NCI-H82 treated with DMSO at 0.1 percent for 48 hours (cell line): ENCODE measurements around the gene FBXO46.
"Not testable (repeated sequence)": the region's sequence is repeated elsewhere in the genome, so short reads cannot be mapped to it uniquely, and the experiment has no call there.

Experiments
- DNase-seq: peaks from one replicate; lab custom pipeline; 2025; ENCODE audit not compliant: unreplicated experiment; lab: John Stamatoyannopoulos, UW

The FBXO46 gene

DNA sequence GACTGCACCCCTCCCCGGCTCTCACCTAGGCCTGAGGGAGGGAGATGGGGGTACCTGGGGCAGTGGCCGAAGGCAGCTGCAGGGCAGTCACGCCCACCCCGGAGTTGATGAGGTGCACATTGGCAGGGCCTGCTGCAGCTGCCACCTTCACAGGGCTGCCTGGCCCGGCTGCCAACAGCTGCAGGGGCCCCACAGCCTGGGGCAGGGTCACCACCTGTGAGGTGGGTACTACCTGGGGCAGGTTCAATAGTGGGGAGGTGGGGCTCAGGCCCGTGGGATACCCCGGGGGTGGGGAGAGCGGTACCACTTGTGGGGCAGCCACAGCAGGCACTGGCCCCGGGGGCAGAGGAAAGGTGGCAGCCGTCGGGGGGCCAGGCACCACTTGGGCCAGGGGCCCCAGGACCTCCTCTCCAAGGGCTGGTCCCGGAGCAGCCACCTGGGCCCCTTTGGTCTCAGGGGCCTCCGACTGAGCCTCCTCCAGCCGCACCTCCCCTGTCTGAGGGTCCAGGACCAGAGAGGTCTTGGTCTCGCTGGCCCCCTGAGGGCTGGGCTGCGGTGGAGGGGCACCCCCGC, 35.7 kb upstream of the FBXO46 start:
- no peak for DNase-seq

DNA sequence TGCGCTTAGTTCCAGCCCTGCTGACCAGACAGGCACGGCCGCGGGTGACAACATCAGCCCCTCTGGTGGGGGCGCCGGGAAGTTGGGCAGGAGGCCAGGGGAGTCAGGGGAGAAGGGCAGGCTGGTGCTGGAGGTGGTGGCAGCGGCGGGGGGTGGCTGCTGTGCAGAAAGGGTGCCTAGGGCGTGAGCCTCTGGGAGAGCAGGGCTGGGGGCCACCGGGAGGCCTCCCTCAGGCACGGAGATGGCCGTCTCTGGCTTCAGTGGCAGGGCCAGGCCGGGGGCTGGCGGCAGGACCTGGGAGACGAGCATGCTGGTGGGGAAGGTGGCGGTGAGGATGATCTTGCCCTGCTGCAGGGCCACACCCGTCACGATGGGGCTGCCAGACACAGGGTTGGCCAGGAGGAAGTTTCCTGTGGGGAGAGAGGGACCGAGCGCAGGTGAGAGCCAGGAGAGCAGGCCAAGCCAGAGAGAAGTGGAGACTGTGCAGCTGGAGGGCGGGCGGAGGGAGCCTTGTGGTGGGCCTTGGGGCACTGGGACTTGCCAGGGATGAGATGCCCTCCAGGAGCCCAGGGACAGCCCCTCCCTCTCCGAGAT, 35.1 kb upstream of the FBXO46 start:
- no peak for DNase-seq

DNA sequence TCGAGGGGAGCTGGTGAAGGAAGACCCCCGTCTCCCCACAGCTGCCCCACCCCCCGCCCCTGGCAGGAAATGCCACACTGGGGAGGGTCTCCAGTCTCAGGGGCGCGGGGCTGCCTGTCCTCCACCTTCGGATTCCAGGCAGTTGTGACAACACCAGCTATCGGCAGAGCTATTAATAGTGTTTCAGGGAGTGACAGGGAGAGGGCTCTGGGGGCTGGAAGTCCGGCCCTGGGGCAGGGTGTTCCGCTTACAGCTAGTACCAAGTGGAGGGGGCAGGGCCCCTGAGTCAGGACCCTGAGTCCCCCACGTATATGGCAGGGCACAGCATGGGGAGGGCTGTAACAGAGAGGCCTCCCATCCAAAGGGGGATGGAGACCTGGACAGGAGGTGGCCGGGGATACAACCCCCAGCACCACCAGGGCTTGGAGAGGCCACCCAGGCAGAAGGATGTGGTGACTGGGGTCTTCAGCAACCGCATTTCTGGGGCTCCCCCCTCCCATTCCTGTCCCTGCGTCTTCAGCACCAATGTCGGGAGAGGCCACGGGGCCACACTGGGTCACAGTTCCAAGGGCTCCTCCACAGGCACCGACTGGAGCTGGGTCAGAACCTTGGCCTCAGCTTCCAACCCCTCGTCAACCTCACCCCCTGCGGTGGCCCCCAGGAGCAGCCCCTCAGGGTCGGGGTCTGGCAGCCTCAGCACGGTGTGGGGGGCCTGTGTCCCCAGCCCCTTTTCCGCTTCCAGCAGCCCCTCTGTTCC, 34.4 kb upstream of the FBXO46 start:
- DNase-seq = no peak

GRCh38 chr19:45764475-45764874, 33.8 kb upstream of the FBXO46 start:
- DNase-seq = no peak

DNA sequence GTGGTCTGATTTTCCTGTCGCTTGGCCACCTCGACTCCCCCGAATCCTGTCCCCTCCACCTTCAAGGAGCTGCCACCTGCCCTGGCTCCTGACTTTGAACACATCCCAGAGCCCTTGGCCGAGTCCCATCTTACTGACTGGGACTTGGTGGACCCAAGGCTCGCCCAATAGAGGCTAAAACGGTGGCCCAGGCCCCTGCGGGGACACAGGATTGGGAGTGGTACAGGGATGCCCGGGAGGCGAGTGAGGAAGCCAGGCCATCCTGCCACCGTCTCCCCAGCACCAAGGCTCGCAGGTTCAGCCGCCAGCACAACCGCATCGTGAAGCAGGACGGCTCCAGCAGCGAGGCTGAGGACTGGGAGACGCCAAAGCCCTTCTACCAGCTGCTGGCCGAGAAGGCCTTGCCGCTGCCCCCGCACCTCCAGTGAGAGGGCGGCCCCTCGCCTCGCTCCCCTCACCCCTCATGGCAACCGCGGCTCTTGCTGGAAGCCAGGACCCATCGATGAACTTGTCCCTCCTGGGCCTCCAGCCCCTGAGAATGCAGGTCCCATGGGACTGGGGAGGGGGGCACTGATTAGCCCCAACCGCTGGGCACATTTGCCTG, 33.1 kb upstream of the FBXO46 start:
- no peak for DNase-seq

GRCh38 chr19:45762870-45763631, 32.4 kb upstream of the FBXO46 start:
- DNase-seq = no peak

DNA sequence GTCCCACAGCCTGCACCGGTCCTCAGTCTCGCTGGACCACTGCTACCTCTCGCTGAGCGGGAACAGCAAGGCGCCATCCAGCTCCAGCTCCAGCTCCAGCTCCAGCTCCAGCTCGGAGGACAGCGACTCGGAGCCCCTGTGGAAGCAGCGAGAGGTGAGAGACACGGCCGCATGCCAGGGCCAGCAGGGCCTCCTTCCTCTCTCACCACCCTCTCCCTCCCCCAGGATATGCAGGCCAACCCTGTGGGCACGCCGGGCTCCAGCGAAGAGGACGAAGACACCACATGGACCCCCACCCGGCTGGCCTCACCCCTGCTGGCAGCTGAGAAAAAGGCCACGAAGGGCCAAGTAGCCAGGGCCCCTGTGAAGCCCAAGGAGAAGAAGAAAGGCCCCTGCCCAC, 31.0 kb upstream of the FBXO46 start:
- DNase-seq = no peak

GRCh38 chr19:45758921-45759320, 28.2 kb upstream of the FBXO46 start:
- no peak for DNase-seq

DNA sequence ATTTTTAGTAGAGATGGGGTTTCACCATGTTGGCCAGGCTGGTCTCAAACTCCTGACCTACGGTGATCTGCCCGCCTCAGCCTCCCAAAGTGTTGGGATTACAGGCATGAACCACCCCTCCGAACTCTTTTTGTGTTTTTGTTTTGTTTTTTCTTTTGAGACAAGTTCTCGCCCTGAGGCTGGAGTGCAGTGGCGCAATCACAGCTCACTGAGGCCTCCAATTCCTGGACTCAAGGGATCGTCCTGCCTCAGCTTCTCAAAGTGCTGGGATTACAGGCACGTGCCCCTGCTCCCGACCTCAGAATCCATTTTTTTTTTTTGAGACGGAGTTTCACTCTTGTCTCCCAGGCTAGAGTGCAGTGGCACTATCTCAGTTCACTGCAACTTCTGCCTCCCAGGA, 27.0 kb upstream of the FBXO46 start:
- no peak for DNase-seq

DNA sequence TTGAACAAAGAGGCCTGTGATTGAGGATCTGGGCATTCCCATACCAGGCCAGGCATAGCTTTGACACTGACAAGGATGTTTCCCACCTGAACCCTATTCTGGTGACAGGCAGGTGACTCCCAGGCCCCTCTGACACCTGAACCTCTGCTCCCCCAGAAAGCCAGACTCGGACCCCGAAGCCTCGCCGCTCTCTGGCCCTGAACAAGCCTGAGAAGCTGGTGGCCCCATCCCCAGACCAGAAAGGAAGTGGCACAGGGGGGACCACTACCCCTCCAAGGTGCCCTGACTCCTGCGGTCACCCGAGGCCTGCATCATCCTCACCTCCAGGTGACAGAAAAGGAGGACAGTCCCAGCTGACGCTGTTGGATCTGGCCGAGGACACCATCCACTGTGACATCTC, 23.6 kb upstream of the FBXO46 start:
- DNase-seq = no peak

DNA sequence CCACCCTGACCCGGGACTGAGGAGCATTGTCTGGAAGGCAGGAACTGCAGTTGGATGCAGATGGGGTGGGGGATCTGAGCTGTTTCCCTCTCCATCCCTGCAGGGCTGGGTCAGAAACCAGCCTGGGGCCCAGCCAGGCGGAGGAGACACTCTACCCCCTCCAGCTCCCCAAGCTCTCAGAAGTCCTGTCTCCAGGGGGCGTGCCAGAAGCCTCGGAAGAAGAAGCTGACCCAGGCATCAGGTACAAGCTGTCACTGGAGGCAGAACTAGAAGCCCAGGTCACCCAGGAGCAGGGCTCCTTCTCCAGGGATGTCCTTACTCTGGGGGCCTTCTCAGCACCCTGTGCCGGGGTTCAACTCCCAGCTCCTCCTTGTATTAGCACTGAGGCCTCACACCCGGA, 22.9 kb upstream of the FBXO46 start:
- DNase-seq = no peak

DNA sequence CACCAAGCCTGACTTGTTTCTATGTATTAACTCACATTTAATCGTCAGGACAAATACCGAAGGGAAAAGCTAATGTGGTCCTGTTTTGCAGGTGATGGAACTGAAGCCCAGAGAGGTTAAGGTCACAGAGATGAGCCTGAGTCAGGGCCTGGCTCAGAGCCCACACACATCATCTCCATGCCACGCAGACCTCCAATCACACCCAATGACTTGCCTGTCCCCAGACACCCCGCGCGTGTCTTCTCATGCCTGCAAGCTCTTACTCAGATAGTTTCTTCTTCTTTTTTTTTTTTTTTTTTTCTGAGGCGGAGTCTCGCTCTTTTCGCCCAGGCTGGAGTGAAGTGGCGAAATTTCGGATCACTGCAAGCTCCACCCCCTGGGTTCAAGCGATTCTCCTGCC, 21.9 kb upstream of the FBXO46 start:
- no peak for DNase-seq

GRCh38 chr19:45751483-45751882, 20.8 kb upstream of the FBXO46 start:
- DNase-seq = not testable (repeated sequence)

- no peak for DNase-seq
Measured at GRCh38 chr19:45747513-45747912, 16.8 kb upstream of the FBXO46 start.

DNA sequence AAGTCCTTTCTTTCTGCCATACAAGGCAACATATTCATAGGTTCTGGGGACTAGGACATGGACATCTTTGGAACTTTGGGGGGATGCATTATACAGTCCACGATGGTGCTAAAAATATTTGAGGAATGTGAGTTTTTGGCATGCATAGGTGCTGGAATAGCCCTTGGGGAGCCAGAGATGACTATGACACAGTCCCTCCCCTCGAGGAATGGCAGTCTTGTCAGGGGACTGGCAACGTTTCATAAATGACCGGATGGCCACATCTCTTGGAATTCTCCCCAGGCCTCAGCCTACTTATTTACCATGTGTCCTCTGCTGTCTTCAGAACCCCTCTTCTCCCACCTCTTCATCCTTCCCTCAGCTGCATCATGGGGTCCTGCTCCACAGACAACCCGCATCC, 16.2 kb upstream of the FBXO46 start:
- DNase-seq = no peak

- no peak for DNase-seq
Measured at GRCh38 chr19:45745606-45746005, 14.9 kb upstream of the FBXO46 start.

GRCh38 chr19:45742969-45743368, 12.3 kb upstream of the FBXO46 start:
- no peak for DNase-seq

DNA sequence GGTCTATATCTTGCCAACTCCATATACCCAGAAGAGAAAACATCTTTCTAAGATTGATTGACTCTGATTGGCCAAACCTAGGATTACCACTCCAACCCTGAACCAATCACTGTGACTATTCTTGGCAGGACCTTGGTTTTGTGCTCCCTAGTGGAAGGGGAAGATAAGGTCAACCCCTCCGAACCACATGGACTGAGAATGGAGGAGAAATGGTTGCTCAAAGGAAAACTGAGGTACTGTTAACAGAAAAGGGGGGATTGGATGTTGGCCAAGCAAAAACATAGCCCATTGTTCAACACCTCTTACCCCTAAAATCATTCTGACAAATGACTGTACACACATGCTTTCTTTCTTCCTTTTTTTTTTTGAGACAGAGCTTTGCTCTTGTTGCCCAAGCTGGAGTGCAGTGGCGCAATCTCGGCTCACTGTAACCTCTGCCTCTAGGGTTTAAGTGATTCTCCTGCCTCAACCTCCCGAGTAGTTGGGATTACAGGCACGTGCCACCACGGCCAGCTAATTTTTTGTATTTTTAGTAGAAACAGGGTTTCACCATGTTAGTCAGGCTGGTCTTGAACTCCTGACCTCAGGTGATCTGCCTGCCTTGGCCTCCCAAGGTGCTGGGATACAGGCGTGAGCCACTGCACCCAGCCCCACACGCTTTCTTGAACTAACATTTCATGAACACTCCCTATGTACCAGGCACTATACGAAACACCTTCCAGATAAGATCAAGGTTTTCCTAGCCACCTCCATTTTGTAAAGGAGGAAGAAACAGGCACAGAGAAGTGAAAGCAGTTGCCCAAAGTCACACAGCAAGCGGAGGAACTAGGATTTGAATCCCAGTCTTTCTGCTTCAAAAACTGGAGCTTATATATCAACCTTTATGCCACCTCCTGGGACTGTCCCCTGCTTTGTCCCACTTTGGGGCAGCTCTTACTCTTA, 9.1 kb upstream of the FBXO46 start:
- DNase-seq = no peak

DNA sequence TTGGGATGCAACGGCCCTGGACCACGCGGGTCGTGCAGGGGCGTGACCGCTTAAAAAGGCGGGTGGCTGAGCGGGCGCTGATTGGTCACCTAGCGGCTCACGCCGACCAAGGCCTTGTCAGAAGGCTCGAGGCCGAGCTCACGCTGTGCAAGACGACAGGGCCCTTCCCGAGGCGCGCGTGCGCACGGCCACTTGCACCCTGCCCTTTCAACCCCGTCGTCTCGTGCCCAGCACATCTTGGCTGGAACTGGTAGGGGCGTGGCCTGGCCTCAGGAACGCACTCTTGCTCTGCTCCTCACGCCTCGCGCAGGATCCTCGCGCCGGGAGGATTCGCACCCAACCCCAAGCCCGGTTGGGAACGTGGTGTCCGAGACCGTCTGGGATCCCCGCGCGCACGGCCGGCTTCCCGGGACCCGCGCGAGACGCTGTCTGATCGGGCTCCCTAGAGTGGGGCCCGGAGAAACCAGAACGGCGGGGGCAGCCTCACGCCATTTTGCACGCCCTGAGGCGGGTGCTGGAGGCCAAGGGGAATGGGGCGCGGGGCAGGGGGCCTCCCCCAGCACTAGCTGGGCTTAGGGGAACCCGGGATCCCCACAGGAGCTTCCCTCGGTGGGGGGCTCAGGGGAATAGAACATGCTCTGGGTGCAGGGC, 2.6 kb upstream of the FBXO46 start, which contains the start of gene MEIOSIN:
TSS of gene MEIOSIN (plus strand) at position 280 of the 651 bp plus-strand sequence. CDS start 1,938 bp downstream, outside the sequence.
- DNase-seq = no peak
